ENCODE data around the gene CENPF.

DNA sequence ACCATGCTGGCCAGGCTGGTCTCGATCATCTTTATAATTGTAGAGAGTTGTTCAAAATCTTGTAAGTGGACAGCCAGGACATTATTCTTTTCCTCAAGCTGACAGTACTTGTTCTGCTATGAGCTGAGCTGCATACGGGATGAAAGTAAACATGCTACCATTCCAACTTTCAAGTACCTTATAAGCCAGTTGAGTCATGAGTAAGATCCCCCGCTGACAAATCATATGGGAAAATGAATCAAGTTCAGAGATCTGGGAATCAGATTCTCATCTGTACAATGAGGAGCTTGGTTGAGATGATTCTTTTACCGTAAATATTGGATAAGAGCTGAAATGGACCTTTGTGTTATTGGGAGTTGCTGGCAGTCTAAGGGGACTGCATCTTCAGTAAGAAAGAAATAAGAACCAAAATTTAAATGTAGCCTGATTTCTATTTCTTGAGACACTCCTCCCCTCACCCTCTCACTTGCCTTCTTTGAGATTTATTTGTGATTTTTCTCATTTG, 62.7 kb downstream of the CENPF start:
- no peak for TF ChIP-seq EZH2 (IDR thresholded peaks at IDR 0.05; ENCODE audit: insufficient read depth, poor library complexity, severe bottlenecking)
- no peak for TF ChIP-seq EZH2phosphoT487 (IDR thresholded peaks at IDR 0.05; ENCODE audit: insufficient read depth, low read depth)

All from GM23248 (cell line).